Stimulated activated CD4-positive, alpha-beta T cell treated with anti-CD3 and anti-CD28 coated beads, Interleukin-12 subunit alpha, Interleukin-12 subunit beta, amount 100 ng/mL, for 24 hours (primary cell): ENCODE results near the gene GALNT9.
"Not testable (repeated sequence)": the region's sequence is repeated elsewhere in the genome, so short reads cannot be mapped to it uniquely, and the experiment has no call there.

ENCODE experiments used
- DNase-seq, 2 experiments: peaks; one replicate each; pipeline ENCODE4 v3.0.0-alpha.2; 2020; ENCODE audit warnings: low read depth in 2 of 2

The GALNT9 gene

DNA sequence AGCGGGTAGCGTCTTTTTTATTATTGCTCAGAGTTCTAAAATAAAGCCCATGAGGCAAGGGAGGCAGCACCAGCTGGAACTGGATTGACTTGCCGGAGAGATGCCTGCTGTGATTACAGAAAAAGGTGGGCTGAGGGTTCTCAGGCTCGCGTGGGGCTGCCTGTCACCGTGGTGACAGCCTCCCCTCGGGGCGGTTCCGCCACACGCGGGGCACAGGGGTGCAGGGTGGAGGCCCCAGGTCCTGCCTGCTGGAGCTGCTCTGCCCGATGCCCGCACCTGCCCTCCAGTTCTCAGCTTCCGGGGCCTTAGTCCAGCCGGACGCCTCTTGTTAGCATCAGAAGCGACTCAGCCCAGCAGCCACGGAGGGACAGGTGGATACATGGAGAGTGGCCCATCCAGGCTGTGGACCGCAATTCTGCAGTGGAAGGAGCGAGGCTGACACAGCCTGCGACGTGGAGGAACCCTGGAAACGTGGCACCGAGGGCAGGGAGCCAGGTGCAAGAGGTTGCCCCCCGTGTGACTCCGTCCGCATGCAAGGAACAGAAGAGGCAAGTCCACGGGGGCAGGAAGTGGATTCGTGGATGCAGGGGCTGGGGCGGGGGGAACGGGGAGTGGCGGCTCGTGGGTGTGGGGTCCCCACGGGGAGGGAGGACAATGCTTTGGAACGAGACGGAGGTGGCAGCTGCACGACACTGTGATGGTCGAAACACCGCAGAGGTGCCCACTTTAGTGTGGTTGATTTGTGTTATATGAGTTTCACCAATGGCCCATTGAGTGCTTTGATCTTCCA is 79.5 kb downstream of the GALNT9 start:
- DNase-seq: no peak

DNA sequence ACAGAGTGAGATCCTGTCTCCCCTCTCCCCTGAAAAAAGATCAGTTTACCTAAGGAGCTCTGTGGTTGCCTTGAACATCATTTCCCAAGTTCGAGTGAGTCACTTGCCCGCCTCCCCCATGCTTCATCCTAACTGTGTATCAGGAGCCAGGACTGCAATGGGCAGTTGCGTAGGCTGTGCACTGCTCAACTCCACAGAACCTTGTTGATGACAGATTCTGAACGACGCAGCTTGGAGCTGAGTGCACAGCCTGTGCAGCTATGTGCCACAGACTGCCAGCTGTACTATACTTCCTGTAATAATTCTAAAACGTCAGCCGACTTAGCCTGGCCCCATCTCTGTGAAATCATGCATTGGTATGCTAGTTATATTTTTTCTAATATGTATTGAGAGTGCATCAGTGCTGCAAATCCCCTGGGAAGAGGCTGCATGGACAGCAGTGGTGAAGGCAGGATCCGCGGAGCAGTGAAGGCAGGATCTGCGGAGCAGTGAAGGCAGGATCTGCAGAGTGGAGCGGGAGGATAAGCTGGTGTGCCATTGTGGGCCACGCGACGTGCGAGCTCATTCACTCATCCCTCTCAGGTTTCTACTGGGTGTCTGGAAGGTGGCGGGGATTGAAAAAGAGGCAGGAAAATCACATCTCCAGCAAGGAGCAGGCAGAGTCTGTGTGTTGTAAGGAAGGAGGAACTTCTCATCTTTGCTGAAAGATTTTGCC is 80.8 kb downstream of the GALNT9 start:
- DNase-seq: no peak

DNA sequence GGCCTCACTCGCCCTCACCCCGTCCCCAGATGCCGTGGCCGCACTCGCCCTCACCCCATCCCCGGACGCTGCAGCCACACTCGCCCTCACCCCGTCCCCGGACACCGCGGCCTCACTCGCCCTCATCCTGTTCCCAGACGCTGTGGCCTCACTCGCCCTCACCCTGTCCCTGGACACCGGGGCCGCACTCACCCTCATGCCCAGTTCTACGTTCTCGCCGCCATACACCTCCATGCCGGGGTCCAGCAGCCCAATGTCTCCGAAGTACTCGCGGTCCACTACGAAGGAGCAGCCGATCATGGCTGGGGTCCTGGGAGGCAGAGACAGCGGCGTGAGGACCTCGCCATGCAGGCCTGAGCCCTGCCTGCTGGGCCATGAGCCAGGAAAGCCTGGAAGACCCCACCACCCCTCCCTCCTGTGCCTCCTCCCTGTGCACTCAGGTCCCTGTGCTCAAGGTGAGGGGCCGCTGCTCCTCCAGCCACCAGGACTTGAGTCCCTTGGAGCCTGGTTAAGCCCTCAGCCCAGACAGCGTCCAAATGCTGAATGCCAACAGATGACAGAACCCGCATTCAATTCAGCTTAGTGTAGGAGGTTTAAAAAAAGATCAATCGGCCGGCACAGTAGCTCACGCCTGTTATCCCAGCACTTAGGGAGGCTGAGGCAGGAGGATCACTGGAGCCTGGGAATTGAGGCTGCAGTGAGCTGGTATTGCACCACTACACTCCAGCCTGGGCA is 81.5 kb downstream of the GALNT9 start:
- no peak for DNase-seq

DNA sequence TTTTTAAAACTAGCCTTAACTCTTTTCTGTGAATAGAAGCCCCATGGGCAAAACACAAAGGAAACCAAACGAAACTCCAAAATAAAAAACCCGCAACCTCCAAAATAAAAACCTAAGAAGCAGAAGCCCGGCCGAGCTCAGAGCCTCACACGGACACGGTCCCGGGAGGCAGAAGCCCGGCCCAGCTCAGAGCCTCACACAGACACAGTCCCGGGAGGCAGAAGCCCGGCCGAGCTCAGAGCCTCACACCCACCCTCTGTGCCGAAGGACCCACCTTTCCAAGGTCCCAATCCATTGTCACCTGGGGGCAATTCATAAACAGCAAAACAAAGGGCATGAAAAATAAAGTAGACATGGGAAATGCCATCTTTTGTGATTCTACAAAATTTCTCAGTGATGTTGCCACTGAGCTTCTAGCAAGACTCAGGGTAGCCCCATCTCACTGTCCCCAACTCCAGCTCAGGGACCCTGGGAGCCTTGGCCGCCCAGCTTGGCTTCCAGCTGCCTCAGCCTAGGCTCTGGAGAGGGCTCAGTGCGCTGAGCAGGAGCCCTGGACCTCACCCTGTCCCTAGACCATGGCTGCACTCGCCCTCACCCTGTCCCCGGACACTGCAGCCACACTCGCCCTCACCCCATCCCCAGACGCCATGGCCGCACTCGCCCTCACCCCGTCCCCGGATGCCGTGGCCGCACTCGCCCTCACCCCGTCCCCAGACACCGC is 82.2 kb downstream of the GALNT9 start:
- no peak for DNase-seq

DNA sequence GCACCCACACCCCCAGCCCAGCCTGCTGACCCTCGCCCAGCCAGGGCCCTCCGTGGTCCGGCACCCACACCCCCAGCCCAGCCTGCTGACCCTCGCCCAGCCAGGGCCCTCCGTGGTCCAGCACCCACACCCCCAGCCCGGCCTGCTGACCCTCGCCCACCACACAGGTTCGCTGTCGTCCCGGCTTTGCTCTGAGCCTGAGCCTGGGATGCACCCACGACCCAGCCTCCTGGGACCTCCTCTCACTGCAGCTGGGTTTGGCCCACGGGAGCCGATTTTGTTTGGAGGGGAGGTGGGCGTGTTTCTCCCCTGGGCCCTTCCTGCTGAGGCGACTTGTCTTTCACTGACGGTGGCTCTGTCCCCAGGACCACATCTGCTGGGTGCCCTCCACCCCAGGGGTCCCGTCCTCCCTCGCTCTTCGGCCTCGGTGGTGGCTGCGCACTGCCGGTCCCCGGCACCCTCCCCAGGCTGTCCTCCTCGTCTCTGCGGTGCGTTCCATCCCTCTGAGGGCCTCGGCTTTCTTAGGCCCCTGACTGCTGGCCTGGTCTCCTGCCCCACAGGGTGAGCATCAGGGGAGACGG is 83.8 kb downstream of the GALNT9 start:
- no peak for DNase-seq

DNA sequence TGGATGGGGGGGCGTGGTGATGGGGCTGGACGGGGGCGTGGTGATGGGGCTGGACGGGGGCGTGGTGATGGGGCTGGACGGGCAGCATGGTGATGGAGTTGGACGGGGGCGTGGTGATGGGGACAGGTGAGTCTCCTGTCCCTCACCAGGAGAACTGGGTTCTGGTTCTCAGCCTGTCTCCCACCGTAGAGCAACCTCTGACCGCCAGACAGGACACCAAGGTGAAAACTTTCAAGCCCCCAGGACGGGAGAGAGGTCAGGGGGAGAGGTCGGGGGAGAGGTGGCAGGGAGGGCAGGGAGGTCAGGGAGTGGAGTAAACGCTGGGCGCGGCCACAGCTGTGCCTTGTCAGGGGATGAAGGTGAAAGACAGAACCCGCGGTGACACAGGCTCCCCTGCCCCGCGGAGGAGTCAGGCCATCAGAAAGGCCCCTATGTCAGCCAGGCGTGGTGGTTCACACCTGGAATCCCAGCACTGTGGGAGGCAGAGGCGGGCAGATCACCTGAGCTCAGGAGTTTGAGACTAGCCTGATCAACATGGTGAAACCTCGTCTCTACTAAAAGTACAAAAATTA is 84.6 kb downstream of the GALNT9 start:
- no peak for DNase-seq

DNA sequence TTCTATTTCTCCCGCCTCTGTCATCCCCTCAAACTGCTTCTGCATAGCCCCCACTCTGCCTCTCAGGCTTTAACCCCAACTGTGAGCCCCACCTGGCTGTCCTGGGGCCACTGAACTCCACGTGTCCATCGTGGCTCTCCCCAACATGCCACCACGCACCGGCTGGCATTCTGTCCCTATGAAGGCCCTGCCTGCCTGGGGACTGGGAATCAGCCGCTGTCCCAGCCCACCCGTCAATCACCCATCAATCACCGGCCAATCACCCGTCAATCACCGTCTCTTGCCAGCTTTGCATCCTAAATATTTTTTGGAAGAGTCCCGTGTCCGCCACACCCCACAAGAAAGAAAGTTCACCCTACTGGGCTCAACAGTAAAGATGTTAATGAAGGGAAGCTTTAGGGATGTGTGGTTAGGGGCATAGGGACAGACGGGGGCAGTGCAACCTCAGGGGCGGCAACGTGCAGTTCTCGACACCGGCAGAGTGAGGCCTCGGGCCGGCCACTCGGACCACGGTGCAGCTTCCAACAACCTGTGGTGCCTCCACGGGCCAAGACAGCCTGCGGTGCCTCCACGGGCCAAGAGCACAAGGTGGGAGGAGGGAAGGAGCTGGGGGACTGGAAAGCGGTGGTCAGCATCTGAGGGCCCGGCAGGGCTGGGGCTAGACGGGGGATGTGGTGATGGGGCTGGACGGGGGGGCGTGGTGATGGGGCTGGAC is 85.6 kb downstream of the GALNT9 start:
- no peak for DNase-seq

DNA sequence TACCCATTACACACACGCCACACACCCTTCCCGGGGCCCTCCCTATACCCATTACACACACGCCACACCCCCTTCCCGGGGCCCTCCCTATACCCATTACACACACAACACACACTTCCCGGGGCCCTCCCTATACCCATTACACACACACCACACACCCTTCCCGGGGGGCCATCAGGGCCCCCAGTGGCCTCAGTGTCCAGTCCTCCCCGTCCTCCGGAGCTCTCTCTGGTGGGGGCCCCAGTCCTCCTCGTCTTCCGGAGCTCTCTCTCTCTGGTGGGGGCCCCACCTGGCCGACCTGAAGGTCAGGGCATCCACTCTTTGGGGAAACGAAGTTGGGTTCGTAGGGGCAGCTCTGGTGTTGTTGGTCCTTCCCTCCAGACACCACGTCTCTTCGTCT is 86.2 kb downstream of the GALNT9 start:
- not testable (repeated sequence) for DNase-seq

DNA sequence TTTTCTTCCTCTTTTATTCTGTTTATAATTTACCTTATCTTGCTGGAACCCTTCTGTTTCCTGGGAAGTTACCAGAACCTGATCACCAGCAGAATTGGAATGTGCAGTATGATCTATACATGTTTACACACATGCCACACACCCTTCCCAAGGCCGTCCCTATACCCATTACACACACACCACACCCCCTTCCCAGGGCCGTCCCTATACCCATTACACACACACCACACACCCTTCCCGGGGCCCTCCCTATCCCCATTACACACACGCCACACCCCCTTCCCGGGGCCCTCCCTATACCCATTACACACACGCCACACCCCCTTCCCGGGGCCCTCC is 88.8 kb downstream of the GALNT9 start:
- DNase-seq: not testable (repeated sequence)

DNA sequence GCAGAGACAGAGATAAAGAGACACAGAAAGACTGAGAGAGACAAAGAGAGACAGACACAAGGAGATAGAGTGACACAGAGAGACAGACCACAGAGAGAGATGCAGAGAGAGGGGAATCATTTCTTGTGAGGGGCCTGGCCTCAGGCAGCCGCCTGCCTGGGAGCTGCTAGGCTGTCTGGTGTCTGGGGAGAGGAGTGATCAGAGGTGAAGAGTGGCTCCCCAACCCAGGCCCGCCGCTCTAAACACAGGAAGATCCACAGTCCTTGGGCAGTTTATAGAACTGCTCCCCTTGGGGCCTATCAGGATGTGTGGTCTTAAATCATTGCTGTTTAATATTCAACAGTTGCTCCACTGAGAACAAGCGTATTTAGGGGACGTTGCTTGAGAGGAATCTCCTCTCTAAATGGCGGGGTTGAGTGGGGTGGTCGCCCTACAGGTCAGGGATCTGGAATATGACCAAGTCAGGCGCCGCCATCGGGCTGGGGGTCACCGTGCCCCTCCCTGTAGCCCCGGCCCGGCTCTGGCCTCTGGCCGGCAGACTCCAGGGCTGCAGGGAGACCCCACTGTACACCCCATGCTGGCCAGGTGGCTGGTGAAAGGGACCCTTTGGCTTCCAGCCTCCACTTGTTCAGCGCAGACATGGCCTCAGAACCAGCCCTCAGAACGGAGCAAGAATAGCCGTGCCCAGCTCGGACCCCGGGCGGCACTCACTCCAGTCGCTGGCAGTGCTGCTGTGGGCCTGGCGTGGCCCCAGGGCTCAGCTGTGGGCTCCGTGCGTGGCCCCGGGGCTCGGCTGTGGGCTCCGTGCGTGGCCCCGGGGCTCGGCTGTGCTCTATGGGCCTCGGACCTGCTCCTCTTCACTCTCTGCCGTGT is 89.4 kb downstream of the GALNT9 start:
- no peak for DNase-seq

DNA sequence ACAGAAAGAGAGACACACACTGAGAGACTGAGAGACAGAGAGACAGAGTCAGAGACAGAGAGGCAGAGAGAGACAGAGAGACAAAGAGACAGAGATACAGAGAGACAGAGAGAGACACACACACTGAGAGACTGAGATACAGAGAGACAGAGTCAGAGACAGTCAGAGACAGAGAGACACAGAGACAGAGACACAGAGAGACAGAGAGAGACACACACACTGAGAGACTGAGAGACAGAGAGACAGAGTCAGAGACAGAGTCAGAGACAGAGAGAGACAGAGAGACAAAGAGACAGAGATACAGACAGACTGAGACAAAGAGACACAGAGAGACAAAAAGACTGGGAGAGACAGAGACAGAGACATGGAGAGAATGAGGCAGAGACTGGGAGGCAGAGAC is 90.0 kb downstream of the GALNT9 start:
- DNase-seq: no peak

DNA sequence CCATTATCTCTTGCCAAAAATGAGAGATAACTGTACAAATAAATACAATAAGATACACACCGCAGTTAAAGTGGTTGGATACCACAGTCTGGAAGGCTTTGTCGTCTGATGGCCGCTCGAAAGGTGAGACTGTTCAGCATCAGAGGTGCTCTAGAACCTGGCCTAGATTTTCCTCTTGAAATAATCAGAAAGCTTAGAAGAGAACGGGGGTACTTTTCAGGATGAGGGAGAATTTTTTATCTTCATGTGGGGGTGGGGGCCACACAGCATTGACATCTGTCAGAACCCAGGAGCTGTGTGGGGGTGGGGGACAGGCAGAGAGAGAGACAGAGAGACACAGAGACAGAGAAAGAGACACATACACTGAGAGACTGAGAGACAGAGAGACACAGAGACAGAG is 90.5 kb downstream of the GALNT9 start:
- no peak for DNase-seq

DNA sequence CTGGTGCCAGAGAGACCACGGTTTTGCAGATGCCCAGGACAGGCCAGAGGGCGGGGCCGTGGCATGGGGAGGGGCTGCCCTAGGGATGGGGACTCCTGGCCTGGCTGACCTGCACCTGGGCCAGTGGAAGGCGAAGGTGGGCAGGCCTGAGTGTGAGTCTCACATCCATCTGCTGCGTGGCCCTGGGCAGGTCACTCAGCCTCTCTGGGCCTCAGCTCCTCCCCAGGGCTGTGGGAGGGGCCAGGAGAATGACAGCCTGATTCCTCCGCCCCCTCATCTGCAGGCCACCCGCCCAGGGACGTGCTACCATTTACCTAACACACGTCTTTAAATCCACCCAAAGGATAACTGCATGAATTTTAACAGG is 90.9 kb downstream of the GALNT9 start:
- no peak for DNase-seq

DNA sequence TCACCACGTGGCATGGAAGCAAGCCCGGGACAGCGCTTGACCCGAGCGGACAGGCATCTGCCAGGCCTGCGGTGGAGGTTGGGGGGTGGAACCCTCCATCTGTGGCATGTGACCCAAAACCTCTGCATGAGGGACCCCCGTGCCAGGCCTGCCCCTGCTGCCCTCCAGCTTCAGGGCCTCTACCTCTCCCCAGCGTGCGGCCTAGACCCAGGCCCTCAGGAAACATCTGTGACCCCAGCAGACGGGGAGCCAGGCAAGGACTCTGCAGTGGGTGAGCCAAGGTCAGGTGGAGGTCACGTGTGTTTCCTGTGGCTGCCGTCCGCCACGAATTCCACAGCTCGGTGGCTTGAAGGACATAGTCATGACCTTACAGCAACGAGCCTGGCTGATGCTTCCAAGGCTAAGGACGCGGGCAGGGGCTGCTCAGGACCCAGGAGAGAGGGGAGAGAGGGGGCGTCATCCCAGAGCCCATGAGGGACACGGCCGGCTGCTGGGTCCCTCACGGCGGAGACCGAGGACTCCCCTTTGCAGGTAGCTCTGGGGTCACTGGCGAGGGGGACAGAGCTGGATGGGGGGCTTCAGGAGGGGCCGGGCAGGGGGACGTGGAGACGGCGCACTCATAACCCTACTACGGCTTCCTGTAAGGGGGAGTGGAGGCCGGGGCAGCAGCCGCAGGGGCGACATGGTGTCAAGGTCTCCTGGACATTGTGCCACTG is 91.5 kb downstream of the GALNT9 start:
- no peak for DNase-seq

DNA sequence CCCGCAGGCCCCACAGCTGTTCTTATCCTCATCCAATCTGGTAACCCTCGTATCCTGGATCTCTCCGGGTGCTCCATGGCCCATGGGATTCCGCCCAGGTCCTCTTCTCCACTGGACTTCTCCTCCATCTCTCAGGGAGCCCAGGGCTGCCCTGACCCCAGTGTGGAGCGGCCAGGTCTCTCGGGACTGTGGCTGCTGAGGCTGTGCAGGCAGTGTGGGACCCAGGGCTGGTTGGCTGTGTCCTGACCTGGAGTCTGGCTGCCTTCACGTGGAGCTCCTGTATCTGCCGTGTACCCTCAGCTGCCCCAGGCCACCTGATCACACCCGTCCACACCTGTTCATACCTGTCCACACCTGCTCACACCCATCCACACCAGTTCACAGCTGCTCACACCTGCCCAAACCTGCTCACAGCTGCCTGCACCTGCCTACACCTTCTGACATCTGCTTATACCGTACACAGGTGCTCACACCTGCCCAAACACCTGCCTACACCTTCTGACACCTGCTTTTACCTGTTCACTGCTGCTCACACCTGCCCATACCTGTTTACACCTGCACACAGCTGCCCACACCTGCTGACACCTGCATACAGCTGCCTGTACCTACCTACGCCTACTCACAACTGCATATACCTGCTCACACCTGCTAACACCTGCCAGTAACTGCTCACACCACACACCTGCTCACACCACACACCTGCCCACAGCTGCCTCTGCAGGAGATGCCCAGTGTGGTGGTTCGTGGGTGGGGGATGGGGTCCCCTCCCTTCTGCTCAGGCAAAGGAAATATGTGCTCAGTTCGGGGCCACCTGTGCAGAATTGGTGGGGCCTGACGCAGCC is 92.2 kb downstream of the GALNT9 start:
- no peak for DNase-seq

DNA sequence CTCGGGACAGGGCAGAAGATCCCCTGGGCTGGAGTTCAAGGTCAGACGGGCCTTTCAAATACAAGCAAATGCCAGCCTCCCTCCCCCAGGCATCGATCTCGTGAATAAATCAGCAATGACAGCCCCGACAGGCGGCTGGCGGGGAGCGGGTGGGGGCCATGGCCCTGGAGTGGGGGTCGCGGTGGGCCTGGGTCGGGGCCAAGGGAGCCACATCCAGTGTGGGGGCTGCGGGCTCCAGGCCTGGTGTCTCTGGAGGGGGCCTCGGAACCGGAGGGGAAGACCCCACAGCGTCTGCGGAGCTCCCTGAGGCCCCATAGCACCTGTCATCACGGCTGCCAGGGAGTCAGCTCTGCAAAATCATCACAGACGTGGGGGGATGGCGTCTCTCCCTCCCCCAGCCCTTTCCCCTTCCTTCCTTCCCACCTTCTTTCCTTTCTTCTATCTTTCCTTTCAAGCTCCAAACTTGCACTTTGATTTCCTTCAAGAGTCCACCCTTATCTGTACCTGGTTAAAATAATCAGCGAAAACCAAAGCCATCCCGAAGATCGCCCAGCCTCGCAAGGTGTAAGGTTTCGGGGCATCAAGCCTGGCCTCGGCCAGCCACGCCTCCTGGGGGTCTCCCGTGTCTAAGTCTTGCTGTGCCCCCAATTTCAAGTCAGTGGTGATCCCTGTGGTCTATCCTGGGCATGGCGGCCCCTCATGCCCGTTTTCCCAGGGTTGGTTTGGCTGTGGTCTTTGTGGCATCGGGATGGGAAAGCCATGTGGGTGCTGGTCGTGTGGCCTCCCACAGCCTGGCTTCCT is 93.1 kb downstream of the GALNT9 start:
- DNase-seq: no peak

DNA sequence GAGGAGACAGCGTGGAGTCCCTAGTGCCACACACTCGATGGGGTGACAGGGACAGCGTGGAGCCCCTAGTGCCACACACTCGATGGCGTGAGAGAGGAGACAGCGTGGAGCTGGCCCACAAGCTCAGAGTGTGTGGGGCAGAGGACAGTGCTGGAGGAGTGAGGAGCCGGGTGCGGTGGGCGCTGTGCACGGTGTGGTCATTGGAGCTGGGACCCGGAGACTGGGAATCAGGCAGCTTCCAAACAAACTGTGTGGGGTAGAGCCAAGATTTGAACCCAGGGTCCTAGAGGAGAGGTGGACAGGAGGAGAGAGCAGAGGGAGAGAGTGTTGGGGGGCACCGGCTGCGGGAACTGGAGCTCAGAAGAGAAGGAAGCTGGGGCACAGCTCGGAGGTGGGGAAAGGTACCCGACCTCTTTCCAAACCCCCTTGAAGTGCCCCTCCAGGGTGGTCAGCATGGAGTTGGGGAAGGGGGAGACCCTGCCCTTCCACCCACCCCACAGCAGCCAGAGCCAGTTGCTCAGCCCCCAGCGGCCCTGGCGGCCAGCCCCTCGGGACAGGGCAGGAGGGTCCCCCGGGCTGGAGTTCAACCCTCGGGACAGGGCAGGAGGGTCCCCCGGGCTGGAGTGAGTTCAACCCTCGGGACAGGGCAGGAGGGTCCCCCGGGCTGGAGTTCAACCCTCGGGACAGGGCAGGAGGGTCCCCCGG is 94.1 kb downstream of the GALNT9 start:
- DNase-seq: no peak
